Measurements from ENCODE around the gene ANKRD33. TPM values are rescaled to one million over a fixed set of nuclear protein-coding genes. Genes with fewer than 3 reads are reported as not detected.

Gene ANKRD33
- total and polyA plus RNA-seq, 2 of the 13 experiments (the other 11 are each of a cell fraction or from before 2014, with no cell fraction given), result 0.04 TPM; not detected in 1

GRCh38 chr12:51921017-51921725 is 33.3 kb downstream of the ANKRD33 start:
- BruUV-seq (replicated peaks), result no TSS peak
- DNase-seq (ENCODE audit: low spot score) (no peak), ATAC-seq (no peak), FAIRE-seq (no peak)
- in situ Hi-C loops (cut with HindIII; ENCODE audit: extremely low pct_ligation_motif_present, low pct_unique_long_range_greater_than_20kb) (no loop called here), intact Hi-C loops (cut with micrococcal nuclease; ENCODE audit: unreplicated experiment) (no loop called here)
- Histone ChIP-seq H3K4me3 (replicated peaks in 1 of 3; ENCODE audit: insufficient read depth in 1 of 3, low read depth in 2 of 3, low read length in 3 of 3) (no peak overlapping the region), H3K27me3 (ENCODE audit: control insufficient read depth in 1 of 2, insufficient read depth in 2 of 2, low read length in 2 of 2) (peaks cover 1 to 23% of the 10 kb centered on the region in 2 experiments; a peak in 4 of 5 replicates), H3K27ac (ENCODE audit: extremely low read length, insufficient read depth, low read length) (no peak overlapping the region), H3K9ac (ENCODE audit: insufficient read depth, low read depth, low read length) (no peak overlapping the region), H3K36me3 (replicated peaks in 1 of 2; ENCODE audit: control insufficient read depth in 1 of 2, insufficient read depth in 2 of 2, low read length in 2 of 2) (no peaks in the 10 kb centered on the region), H3K4me1 (ENCODE audit: insufficient read depth, low read length) (peaks cover 42% of the 10 kb centered on the region), H3K9me3 (ENCODE audit: low read length) (no peaks in the 10 kb centered on the region), H3K4me2 (ENCODE audit: low read depth, low read length) (peak overlapping the region; percentile 4; the same call in 1 of the 2 replicates), H3K79me2 (ENCODE audit: insufficient read depth, low read length) (no peaks in the 10 kb centered on the region), H2AFZ (ENCODE audit: low read length) (no peak overlapping the region), H4K20me1 (ENCODE audit: insufficient read depth, low read length) (no peaks in the 10 kb centered on the region)
- WGBS (ENCODE audit: low lambda C conversion rate), result 7% methylated on average over 2 of the region's 7 CpGs
- CTCF ChIA-PET (ENCODE audit: low intra/inter-chr PET ratio, low total read pairs), result no interaction called here
- TF ChIP-seq POGK (CRISPR knock-in tag; conservative IDR thresholded peaks at IDR 0.05) (no peak), ZNF691 (CRISPR knock-in tag; IDR thresholded peaks at IDR 0.05; ENCODE audit: borderline replicate concordance, low read depth) (no peak), GTF2F1 (IDR thresholded peaks at IDR 0.05; ENCODE audit: low read length) (no peak), HIC2 (CRISPR knock-in tag; IDR thresholded peaks at IDR 0.05; ENCODE audit: low read depth) (0 out of 2 replicates have a peak, but pooled peaks have one; percentile 21), KAT2B (IDR thresholded peaks at IDR 0.05; ENCODE audit: borderline replicate concordance, low read depth, low read length) (no peak), RARA (CRISPR knock-in tag; IDR thresholded peaks at IDR 0.05) (peak; percentile 37; the same call in 1 of the 2 replicates), HNRNPL (IDR thresholded peaks at IDR 0.05; ENCODE audit: low read depth, low read length) (peak; percentile 82; the same call in 1 of the 2 replicates)
- POLR2A ChIA-PET, result no interaction called here
